KOPT-K1 (cell line): ENCODE measurements around the gene ALCAM.
"Not testable (repeated sequence)": the region's sequence is repeated elsewhere in the genome, so short reads cannot be mapped to it uniquely, and the experiment has no call there.

ENCODE experiments used
- H3K27ac ChIP-seq: fragments of 200-600 bp; sonication (generic); 2 replicates; pipeline ENCODE4 v1.5.1; 2016; ENCODE audit warnings: antibody characterized with exemption, mild to moderate bottlenecking, low read depth, low read length; ENCODE audit not compliant: poor library complexity, severe bottlenecking
- H3K36me3 ChIP-seq: fragments of 200-600 bp; sonication (generic); 2 replicates; pipeline ENCODE4 v1.5.1; 2017; ENCODE audit warnings: antibody characterized with exemption, mild to moderate bottlenecking, low read length, moderate library complexity; ENCODE audit not compliant: insufficient read depth
- H3K9me3 ChIP-seq: fragments of 200-600 bp; sonication (generic); 2 replicates; pipeline ENCODE4 v1.5.1; 2017; ENCODE audit warnings: antibody characterized with exemption, low read length, mild to moderate bottlenecking; ENCODE audit not compliant: insufficient read depth, poor library complexity, severe bottlenecking

The ALCAM gene

DNA sequence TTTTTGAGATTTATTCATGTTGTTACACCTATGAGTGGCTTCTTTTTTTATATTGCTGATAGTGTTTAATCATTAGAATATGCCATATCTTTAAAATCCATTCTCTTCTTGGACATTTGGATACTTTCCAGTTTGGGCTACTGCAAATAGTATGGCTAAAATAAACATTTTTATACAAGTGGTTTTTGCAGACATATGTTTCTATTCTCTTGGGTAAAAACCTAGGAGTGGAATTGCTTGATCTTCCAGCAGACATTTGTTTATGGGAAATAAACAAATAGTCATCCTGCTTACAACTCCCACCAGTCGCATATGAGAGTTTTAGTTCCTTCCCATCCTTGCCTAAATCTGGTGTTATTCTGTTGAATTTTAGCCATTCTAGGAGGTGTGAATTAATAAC lies 193.1 kb downstream of the ALCAM start:
- no peaks in the 10 kb centered on the region for H3K9me3 ChIP-seq
- H3K27ac ChIP-seq: no peak overlapping the region
- no peaks in the 10 kb centered on the region for H3K36me3 ChIP-seq

GRCh38 chr3:105561876-105562275 lies 195.2 kb downstream of the ALCAM start:
- Histone ChIP-seq H3K9me3 (no peaks in the 10 kb centered on the region), H3K36me3 (no peaks in the 10 kb centered on the region), H3K27ac (no peak overlapping the region)

GRCh38 chr3:105564546-105565288 lies 198.0 kb downstream of the ALCAM start:
- H3K36me3 ChIP-seq: no peaks in the 10 kb centered on the region
- H3K9me3 ChIP-seq: no peaks in the 10 kb centered on the region
- H3K27ac ChIP-seq: no peak overlapping the region

- no peak overlapping the region for H3K27ac ChIP-seq
- no peaks in the 10 kb centered on the region for H3K9me3 ChIP-seq
- H3K36me3 ChIP-seq: no peaks in the 10 kb centered on the region
These were observed 204.3 kb downstream of the ALCAM start for GRCh38 chr3:105571005-105571404.

DNA sequence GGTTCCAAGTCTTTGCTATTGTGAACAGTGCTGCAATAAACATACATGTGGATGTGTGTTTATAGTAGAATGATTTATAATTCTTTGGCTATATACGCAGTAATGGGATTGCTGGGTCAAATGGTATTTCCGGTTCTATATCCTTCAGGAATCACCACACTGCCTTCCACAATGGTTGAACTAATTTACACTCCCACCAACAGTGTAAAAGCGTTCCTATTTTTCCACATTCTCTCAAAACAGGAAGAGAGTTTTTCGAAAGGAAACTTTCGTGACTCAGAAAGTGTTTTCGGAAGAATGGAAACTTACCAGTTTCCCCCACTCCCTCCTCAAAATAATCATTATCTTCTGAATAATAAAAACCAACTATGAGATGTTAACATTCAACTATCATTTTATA lies 205.8 kb downstream of the ALCAM start:
- no peaks in the 10 kb centered on the region for H3K9me3 ChIP-seq
- no peak overlapping the region for H3K27ac ChIP-seq

GRCh38 chr3:105579439-105579838 lies 212.7 kb downstream of the ALCAM start:
- no peaks in the 10 kb centered on the region for H3K36me3 ChIP-seq
- no peaks in the 10 kb centered on the region for H3K9me3 ChIP-seq

More for the DNA sequence above, 205.8 kb downstream of the ALCAM start:
- no peaks in the 10 kb centered on the region for H3K36me3 ChIP-seq

DNA sequence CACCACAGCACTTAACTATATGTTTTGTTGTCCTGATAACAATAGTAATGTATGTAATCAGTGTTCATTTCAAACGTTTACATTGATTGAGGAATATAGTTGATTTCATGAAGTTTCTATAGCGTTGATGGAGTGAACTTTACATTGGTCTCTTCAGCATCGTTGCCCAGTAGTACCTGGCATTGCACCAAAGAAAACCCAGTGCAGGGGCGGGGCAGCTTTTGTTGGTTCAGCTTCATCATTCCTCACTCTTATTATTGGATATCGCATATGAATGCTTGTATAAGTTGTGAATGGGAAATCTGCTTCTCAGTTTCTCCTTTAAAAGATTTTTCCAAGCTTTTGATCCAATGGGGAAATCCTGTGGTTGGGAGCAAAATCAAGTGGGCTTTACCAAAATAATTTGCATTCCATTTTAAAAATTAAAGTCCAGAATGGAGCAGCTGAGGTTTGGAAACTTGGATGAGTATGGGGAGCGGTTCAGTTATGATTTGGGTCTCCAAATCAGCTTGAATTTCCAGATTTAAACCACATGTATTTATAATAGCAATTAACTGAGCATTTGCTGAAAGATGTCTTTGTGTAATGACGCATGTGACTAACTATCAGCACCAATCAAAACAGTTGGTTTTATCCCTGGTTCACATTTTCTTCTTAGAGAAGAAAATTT lies 213.7 kb downstream of the ALCAM start:
- Histone ChIP-seq H3K27ac (no peak overlapping the region), H3K36me3 (no peaks in the 10 kb centered on the region)

More at GRCh38 chr3:105579439-105579838, 212.7 kb downstream of the ALCAM start:
- H3K27ac ChIP-seq: no peak overlapping the region

GRCh38 chr3:105582015-105582414 lies 215.3 kb downstream of the ALCAM start:
- no peaks in the 10 kb centered on the region for H3K9me3 ChIP-seq
- no peaks in the 10 kb centered on the region for H3K36me3 ChIP-seq
- no peak overlapping the region for H3K27ac ChIP-seq

More for the DNA sequence above, 213.7 kb downstream of the ALCAM start:
- no peaks in the 10 kb centered on the region for H3K9me3 ChIP-seq

DNA sequence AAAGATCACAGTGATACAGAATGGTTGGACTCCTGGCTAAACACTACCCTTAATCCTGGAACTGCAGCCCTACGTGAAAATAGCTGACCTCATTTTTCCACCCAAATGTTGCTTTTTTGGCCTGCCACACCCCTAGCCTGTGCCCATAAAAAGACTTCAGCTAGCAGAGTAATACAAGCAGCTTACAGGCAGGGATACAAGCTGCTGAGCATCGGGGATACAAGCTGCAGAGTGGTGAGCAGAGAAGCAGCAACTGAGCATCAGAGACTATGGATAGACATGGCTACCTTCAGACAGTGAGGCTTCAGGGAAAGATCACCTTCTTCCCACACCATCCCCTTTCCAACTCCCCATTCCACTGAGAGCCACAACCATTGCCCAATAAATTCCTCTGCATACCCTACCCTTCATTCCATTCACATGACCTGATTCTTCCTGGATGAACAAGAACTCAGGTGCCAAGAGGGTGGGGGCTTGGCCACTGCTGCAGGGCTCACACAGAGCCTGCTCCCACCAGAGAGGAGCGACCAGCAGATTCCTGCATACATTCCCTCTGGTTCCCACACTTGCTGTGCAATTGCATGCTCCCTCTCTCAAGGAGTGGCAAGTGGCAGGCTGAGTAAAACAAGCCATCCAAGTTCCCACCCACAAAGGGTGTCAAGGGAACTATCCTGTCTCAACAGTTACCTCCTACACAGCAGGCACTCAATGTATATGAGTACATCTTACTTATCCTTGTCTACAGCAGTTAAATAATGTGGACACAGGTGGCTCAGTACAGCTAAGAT lies 217.5 kb downstream of the ALCAM start:
- Histone ChIP-seq H3K27ac (no peak overlapping the region), H3K36me3 (no peaks in the 10 kb centered on the region), H3K9me3 (no peaks in the 10 kb centered on the region)

DNA sequence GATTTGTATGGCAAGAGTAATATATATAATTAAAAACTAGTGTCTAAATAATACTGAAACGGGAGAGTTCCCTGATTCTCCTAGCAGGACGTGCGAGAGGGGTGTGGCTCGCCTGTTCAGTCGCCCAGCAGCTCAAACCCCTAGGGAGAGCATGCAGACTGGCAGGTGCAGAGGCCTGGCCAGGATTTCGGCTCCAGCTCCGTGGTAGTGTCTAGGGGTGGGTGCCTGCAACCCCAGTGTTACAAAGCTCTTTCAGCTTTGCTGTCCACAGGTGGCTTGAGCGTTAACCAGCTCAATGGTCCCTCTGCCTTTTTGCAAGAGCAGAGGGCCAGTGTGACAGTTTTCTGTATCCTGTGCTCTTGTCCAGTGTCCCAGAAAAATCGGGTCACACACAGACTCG lies 226.6 kb downstream of the ALCAM start:
- no peaks in the 10 kb centered on the region for H3K36me3 ChIP-seq
- H3K27ac ChIP-seq: no peak overlapping the region
- H3K9me3 ChIP-seq: no peaks in the 10 kb centered on the region

GRCh38 chr3:105594219-105594618 lies 227.5 kb downstream of the ALCAM start:
- H3K9me3 ChIP-seq: no peaks in the 10 kb centered on the region
- H3K36me3 ChIP-seq: no peaks in the 10 kb centered on the region
- H3K27ac ChIP-seq: no peak overlapping the region

DNA sequence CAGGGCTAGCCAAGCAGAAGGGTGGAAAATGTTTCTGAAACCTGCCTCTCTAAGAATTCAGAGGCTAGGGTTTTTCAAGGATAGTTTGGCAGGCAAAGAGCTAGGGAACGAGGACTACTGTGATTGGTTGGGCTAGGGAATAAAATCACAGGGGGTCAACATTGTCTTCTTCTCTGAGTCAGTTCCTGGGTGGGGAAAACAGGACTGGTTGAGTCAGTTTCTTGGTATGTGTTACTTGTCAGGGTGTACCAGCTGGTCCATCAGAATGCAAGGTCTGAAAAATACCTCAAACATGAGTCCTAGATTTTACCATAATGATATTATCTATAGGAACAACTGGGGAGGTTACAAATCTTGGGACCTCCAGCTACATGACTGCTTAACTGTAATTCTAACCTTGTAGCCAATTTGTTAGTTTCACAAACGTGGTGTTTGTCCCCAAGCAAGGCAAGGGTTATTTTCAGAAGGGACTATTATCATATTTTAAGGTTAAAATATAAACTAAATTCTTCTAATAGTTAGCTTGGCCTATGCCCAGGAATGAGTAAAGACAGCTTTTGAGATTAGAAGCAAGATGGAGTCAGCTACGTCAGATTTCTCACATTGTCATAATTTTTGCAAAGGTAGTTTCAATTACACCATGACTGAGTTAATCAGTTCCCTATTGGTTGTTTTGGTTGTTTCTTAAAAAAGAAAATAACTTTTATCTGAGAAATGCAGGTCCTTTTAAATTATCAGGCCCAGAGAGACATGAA lies 231.5 kb downstream of the ALCAM start:
- Histone ChIP-seq H3K27ac (no peak overlapping the region), H3K36me3 (no peaks in the 10 kb centered on the region), H3K9me3 (no peaks in the 10 kb centered on the region)

- Histone ChIP-seq H3K36me3 (no peaks in the 10 kb centered on the region), H3K9me3 (no peaks in the 10 kb centered on the region), H3K27ac (no peak overlapping the region)
These were observed 232.6 kb downstream of the ALCAM start for GRCh38 chr3:105599350-105599749.

DNA sequence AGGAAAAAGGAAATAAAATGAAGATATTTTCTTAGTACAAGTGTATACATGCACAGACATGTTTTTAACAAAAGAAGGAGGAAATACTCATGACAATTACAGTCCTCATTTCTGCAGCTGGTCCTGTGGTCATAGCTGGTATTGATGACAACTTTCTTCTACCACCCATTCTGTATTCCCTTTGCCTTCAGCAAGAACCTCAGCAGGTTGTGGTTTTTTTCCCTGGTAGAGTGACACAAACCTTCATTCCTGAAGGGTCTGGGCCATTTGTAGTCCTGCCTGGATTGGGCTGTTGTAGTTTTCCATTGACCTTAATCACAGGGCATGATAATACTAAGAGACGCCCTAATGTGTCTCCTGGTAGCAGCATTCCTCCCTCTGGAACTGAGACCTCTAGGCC lies 235.0 kb downstream of the ALCAM start:
- not testable (repeated sequence) for H3K9me3 ChIP-seq, H3K27ac ChIP-seq

DNA sequence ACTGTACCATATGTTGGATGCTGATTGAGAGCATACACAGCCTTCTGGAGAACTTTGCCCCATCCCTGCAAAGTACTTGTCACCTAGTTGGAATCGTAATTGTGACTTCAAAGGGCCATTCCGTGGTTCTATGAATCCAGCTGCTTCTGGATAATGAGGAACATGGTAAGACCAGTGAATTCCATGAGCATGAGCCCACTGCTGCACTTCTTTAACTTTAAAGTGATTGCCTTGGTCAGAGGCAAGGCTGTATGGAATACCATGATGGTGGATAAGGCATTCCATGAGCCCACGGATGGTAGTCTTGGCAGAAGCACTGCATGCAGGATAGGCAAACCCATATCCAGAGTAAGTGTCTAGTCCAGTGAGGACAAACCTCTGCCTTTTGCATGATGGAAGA lies 235.6 kb downstream of the ALCAM start:
- not testable (repeated sequence) for H3K9me3 ChIP-seq, H3K27ac ChIP-seq, H3K36me3 ChIP-seq

More for the DNA sequence above, 235.0 kb downstream of the ALCAM start:
- H3K36me3 ChIP-seq: not testable (repeated sequence)
